Activated CD4-positive, alpha-beta T cell treated with anti-CD3 and anti-CD28 coated beads for 24 hours (primary cell): ENCODE results near the gene GPR176.

Source experiments
- DNase-seq, 2 donors: peaks; one replicate each; pipeline ENCODE4 v3.0.0-alpha.2; 2020; ENCODE audit warnings: low read depth in 2 of 2

Gene GPR176

DNA sequence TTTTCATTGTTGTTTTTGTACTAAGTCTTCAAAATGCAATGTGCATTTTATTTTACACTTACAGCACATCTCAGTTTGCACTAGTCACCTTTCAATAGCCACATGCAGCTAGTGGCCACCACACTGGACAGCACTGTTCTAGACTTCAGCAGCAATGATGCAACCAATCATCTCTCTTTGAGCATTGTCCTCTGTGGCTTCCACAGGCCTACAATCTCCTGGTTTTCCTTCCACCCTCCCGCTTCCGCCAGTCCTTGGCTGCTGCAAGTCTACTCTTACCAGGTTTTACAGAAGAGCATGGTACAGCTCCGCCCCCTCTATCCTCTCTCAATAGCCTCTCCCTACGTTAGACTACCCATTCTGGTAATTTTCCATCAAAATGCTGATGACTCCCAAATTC, 112.3 kb downstream of the GPR176 start:
- DNase-seq = no peak

DNA sequence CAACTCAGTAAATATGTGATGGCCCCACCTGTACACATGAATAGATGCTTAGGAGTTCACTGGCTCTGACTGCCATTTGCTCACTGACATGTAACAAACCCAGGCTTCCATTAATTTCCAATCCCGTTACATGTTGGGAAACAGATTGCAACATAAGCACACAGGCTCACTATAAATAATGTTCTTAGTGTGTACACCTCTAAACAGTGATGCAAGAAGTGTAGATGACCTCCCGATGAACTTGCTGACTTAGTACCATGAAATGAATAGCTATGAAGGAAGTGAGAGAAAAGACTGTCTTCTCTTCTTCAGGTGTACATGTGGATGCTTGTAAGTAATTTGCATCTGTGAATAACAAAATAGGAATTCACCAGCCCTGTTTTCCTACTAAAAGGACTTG, 116.0 kb downstream of the GPR176 start:
- no peak for DNase-seq

DNA sequence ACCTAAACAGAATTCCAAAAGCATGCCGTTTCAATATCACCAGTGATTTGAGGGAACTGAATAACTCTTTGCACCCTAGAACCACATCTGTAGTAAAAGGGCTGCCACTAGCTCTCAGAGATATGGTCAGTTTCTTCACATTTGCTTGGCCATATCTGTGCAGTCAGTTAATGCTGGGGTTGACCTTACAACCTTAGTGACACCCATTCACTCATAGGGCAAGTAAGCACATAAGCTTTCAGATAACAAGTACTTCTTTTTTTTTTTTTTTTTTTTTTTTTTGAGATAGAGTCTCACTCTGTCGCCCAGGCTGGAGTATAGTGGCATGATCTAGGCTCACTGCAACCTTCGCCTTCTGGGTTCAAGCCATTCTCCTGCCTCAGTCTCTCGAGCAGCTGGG, 117.0 kb downstream of the GPR176 start:
- no peak for DNase-seq

DNA sequence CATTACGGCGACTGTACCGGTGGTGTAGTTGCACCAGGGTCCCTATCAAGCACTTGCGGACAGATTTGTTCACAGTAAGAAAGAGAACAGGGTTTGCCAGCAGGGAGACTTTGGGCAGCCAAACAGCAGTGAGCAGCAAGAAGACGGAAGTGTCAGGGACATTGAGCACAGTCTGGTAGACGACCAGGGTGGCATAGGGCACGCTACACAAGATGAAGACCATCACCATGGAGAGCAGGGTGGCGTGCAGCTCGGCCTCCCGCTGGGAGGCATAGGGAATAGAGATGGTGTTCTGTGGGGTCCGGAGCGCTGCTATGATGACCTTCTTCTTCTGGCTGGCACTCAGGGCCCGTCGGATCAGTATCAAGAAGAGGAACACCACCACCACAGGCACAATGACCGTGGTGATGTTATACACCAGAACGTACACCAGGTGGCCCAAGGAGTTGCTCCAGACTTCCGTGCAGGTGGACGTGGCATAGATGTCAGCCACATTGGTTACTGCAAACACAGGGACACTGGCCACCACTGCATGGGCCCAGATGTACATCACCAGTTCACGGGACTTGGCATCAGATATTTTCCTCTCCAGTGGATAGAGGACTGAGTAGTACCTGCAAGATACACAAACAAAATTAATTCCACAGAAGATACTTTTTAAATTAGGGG, 118.3 kb downstream of the GPR176 start:
- DNase-seq = no peak

DNA sequence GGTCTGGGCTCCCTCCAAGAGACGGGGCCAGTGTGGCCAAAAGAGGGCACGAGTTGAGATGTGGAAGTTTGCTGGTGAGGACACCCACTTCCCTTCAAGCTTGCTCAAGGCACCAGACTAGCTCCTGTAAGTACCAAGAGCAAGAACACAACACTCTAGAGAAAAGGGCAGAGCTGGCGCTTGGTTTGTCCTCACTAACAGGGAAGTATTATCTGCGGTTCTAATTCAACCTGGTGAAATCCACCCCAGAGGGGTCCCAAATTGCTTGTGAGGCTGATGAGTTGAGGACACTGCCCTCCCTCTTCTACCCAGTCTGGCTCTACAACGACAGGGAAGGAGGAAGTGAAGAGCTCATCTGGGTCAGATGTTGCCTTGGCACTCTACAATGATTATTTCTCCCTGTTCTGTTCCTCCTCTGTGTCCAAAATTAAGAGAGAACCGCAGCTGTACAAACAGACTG, 120.5 kb downstream of the GPR176 start:
- no peak for DNase-seq

DNA sequence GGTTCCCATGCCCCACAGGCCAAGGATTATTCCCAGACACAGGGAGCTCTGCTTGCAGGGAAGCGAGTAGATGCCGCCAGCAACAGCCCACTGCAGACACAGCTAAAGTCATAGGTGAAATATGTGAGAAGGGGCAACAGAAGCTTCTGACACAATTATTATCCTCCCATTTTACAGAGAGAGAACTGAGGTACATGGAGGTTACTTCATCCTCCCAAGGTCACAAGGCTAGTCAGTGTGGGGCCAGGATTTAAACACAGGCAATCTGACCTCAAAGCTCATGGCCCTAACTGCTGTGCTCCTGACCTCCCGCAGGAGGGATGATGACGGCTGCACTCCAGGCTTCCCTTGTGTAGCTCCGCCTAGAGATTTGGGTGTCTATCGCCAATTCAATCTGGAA, 121.7 kb downstream of the GPR176 start:
- no peak for DNase-seq

DNA sequence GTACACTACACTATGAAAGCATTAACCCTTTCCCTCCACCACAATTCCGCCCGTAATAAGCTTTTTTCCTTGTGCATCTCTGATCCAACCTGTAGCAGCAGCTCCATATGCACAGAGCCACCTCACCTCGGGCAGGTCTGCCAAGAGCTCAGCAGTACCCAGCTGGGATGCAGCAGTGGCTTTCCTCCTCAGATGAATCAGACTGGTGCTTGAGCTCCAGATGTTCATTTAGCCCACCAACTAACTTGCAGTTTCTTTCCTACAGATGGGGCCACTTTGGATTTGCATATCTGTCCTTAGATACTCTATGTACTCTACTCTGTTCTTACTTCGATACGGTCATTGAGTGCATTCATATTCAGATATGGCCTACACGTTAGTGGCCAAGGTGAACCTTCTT, 122.7 kb downstream of the GPR176 start:
- no peak for DNase-seq

DNA sequence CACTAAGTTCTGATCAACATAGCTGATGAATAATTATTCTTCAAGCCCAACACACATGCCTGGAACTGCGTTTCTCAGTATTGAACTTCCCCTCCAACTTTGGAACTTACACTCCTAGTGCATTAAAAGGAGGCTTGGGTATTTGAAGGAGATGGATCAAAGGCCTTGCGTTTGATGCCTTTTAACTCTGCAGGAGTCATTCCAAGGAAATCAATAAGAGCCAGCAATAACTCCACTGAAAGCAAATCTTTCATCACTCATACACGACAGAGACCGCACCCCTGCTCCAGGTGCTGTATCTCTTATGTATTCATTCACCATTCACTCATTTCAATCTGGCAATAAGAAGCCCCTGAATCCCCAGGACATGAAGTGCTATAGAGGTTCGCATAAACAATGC, 123.5 kb downstream of the GPR176 start:
- no peak for DNase-seq

DNA sequence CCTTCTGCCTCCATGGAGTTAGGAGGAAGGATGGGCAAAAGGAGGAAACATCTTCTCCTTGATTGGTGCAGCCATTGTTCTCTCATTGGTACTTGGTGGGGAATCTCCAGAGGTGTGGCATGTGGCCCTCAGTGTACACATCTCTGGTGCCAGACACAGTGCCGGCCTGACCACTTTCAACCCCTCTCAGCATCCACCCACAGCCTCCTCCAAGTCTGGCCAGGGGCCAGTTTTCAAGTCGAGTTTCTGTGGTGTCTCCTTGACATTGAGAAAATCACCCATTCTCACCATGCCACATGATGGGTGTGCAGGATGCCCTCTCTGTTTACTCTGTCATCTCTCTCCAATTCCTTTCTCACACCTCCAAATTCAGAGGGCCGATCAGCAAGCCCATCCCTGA, 124.6 kb downstream of the GPR176 start:
- no peak for DNase-seq

DNA sequence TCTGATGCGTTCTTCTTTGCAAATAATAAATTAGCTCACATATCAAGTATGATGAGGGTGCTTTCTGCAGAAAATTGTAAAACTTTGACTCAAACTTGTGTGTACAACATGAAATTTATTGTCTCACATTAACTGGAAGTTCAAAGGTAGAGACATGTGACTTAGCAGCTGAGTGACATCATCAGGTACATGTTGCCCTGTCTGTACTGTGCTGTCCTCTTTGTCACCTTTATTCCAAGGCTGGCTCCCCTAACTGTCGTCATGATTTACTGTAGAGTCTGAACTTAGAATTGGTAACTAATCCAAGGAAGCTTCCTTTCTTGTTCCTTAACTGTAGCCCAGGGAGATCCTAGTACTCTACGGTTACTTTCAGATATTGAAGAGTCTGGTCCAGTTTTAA, 125.1 kb downstream of the GPR176 start:
- DNase-seq = no peak

DNA sequence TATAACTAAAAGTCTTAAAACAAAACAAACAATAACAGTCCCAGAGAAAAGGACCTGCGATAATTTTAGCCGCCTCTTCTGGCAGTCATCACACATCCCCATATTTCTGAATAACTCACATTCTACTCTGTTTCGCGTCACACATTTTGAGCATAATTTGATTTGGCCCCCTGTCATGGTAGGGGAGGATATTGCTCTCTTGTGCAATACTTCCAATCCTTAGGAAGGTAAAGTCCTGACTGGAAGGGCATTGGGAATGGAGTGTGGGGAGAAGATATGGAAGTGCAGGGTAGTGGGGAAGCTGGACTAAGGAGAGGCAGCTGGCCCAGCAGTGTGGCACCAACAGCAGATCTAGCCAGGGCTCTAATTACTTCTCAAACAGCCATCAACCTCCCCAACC, 126.1 kb downstream of the GPR176 start:
- no peak for DNase-seq

DNA sequence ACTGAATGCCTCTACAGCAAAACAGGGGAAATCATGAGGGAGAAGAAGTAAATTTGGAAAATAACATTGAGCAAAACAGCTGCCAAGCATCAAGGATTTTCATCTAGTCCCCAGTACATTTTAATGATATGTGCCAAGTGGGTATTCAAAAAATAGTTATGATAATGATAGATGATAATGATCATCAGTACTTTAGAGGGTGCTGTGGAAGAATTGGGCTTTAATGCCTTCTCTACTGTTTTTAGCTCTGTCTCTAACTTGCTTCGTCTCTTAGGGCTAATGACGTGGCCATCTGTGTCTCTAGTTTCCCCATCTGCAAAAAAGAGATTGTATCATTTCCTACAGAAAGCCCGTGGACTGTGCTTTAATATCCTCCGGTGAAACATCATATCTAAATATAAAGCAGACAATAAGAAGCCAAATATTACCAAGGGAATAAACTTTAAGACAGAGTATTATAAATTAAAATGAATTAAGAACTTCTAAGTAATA, 127.2 kb downstream of the GPR176 start:
- DNase-seq = no peak

DNA sequence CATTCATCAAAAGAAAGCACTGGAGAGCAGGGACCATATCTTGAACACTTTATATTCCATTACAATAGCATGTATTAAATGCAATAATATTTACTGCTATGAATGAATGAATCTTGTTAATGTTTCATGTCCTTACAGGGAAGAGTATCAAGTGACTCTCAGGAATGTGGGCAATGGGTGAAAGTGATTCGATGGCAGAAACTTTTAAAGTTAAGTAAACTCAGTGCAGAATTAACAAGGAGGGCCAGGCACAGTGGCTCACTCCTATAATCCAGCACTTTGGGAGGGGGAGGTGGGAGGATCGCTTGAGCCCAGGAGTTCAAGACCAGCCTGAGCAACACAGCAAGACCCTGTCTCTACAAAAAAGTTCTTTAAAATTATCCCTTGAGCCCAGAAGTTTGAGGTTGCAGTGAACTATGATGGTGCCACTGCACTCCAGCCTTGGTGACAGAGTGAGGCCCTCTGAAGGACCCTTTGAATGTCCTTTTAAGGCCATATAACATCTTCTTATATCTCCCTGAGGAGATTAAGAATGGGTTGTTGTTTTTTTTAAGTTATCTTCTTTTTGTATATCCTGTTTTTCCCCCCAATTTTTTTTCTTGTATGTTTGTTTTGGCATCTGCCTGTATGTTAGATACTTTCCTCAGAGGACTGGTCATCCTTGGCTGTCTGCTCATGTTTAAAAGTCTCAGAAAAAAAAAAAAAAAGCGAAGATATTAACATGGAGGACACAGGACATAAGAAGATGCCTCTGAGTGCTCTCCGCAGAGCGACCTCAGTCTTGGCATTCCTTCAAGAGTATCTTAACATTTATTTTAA, 127.8 kb downstream of the GPR176 start:
- no peak for DNase-seq

DNA sequence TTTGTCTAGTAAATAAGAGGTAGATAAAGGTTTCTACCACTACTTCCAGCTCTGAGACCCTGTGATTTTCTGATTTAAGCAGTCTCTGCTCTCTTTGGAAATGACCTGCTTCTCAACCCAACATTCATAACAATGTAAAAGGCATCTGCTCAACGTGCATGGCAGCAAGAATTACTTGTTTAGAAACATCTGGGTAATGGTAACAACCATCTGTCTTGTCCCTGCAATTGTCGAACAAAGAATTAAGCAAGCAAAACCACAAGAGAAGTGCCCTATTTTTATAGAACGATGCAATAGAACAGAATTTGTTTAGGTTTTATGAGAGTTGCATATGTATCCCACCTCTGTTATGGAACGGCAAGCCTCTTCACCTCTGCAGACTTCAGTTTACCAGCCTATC, 130.3 kb downstream of the GPR176 start:
- no peak for DNase-seq

DNA sequence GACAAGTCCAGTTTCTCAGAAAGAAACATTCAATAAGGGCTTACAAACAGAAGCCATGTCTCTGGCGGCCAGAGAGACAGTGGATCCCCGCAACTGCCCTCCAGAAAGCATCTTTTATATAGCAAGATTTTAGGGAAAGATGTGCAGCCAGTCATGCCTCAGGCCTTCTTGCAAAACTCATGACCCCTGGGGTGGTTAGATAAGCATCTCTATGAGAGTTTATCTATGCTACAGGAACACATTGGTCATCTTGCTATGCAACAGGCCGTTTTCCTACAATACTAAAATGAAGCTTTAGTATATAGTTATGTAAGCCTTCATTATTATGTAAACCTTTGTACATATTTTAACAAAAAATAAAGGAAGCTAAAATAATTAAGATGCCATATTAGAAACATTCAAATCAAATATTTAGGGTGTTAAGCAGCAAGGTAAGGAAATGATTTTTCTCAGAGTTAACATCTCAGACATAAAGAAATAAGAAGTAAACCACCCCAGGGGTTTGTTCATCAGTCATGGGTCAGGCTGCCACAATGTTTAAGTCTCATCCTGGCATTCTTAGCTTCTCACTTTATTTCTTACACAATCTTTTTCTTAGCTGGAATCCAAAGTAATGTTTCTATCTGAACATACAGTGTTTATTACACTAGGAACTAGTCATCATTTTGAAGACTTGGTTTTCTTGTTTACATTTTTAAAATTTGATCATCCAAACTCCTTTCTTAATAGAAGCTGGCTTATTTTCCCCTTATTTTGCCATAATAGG, 131.1 kb downstream of the GPR176 start:
- no peak for DNase-seq

DNA sequence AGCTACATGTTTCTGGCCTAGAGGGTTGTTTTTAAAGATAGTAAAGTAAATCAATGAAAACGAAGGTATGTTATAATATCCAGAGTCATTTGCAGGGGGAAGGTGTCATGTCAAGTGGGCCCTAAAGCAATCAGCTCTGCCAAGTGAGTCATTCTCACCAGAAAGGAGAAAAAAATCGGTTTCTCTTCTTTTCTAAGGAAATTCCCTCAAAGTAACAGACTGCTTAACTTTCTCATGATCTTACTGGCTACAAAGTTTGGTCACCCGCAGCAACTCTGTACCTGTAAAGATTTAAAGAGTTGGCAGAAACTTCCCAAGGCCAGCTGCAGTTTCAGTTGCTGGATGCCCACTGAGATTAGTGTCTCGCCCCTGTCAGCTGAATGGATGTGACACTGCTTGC, 132.0 kb downstream of the GPR176 start:
- DNase-seq = no peak

DNA sequence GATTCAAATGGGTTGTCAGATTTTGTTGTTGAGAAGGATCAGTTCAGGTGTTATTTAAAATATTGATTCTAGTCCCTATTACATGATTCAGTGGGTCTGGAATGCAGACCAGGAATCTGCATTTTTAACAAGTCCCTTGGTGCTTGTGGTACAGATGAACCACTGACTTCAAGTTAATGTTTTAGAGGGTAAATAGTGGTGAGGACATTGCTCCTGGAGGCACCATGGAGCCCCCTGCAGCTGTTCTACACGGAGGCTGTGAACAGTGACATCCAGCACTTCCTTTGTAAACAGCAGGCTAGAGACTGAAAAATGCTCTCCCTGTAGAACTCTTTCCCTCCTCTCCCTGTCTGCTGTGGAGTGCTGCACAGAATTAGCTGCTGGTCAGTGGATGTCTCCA, 132.6 kb downstream of the GPR176 start:
- no peak for DNase-seq

DNA sequence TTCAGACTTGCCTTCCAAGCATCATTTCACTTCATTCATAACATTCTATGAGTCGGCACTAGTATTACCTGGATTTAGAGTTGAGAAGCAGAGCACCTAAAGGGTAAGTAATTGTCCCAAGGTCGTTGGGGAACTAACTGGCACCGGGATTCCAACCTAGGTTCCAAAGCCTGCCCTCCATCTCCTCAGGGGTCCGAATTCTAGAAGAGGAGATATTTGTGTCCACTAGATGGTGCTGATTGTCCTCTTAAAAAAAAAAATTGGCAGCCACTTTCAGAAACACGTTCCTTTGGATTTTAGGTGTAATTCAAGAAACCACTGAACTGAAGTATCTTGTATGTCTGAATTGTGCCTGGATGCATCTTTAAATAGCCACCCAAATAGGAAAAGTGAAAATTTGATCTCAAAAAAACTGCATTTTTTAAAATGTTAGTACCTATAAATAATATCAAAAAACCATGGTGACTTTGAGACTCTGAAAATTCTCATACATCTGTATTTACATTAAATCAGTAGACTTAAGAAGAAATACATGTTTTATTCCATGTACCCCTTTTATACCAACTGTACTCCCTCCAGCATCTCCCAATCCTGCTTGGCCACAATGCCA, 133.5 kb downstream of the GPR176 start:
- no peak for DNase-seq

DNA sequence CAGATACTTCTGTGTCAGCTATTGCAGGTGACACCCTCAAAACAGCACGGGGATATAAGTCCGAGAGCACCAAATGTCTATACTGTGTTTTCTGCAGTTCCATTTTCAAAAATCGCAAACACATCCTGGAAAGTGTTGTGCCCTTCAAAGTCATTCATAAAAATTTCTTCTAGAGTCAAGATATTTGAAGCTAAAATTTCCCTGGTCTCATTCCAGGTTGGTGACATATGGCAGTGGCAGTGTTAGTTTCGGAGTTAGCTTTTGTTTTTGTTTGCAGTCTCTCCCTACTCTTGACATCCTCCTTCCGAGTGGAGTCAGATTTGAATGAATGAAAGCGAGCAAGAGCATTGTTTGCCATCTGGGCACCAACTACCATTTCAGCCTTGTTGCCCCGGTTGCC, 134.2 kb downstream of the GPR176 start:
- no peak for DNase-seq

DNA sequence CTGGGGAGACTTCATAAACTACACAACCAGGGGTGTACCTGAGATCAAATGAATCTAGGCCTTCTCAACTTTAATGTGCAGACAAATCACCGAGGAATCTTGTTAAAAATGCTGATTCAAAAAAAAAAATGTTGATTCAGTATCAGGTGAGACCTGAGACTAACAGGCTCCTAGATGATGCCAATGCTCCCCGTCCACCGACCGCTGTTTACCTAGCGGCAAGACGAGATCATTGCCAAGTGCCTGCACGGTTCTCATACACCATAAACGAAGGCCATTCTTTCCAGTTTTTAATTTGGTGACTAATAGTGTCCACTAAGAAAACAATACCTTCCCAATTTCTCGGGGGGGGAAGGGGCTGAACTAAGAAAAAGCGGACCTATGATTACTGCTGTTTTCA, 134.9 kb downstream of the GPR176 start:
- no peak for DNase-seq

DNA sequence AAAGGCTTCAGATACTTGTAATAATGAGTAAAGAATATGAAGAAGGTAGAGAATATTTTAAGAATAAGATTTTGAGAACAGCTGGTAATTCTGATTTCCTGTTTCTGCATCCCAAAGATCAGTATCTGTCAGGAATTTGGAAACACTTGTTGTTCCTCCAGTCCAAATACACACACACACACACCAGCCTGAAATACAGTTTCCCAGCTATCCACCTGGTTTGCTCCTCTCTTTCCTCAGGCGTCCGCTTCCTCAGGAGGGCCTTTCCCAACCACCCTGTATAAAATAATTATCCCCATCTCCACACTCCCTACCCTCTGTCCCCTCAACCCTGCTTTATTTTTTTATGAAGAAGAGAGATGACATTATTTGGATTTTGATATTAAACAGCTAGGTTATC, 135.4 kb downstream of the GPR176 start:
- no peak for DNase-seq

DNA sequence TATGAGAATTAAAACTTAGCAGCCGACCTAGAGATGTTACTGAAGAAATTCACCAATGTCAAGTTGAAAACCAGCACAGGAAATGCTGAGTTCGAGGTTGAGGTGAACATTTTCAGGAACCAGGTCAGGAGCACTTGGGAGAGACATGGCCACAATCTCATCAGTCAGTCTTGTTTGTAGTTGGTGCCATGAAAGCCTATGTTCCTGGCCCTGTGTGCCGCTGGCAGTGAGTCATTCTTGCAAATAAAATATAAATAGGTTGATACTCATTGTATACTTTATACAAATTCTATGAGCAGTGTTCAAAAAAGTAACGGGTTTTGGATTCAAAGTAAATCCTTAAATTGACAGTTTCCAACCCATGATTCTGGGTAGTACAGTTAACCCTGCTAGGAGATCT, 135.9 kb downstream of the GPR176 start:
- no peak for DNase-seq
